Measurements from ENCODE around the gene UBA1. TPM values are rescaled to one million over a fixed set of nuclear protein-coding genes. Genes with fewer than 3 reads are reported as not detected.

UBA1 gene
- total RNA-seq, 3 donors from 2014 or later: 160 to 198 (median 172) TPM

DNA sequence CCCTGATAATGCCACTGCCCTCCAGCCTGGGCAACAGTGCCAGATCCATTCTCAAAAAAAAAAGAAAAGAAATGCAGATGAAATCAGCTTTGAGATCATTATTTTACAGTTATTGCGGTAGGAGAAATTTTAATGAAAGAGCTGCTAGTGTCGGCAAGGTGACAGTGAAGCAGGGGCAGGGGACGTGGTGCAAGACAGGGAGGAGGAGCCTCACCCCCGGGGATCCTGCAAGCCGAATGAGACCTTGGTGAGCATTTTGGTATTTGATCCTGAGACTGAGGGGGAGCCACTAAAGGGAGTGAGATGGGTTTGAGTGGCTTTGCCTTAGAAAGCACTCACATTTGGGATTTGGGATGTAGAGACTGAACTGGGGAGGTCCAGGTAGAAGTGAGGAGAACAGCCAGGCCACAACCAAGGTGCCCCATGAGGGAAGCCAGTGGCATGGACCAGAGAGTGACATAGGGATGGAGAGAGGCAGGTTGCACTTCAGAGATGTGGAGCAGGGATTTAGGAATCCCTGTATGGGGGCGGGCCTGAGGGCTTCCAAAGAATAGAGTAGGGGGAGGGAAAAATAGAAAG lies 25.0 kb upstream of the UBA1 start:
- ATAC-seq (no peak), DNase-seq (no peak)
- intact Hi-C loops (cut with DNase I, micrococcal nuclease): no loop called here
- H3K36me3 ChIP-seq (ENCODE audit: low read depth): no peaks in the 10 kb centered on the region
- no peak overlapping the region for H3K4me3 ChIP-seq
- TF ChIP-seq, protein P1, sequence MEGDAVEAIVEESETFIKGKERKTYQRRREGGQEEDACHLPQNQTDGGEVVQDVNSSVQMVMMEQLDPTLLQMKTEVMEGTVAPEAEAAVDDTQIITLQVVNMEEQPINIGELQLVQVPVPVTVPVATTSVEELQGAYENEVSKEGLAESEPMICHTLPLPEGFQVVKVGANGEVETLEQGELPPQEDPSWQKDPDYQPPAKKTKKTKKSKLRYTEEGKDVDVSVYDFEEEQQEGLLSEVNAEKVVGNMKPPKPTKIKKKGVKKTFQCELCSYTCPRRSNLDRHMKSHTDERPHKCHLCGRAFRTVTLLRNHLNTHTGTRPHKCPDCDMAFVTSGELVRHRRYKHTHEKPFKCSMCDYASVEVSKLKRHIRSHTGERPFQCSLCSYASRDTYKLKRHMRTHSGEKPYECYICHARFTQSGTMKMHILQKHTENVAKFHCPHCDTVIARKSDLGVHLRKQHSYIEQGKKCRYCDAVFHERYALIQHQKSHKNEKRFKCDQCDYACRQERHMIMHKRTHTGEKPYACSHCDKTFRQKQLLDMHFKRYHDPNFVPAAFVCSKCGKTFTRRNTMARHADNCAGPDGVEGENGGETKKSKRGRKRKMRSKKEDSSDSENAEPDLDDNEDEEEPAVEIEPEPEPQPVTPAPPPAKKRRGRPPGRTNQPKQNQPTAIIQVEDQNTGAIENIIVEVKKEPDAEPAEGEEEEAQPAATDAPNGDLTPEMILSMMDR (IDR thresholded peaks at IDR 0.05): no peak
- H3K4me1 ChIP-seq (ENCODE audit: low read depth): no peaks in the 10 kb centered on the region
- H3K9me3 ChIP-seq: no peaks in the 10 kb centered on the region

DNA sequence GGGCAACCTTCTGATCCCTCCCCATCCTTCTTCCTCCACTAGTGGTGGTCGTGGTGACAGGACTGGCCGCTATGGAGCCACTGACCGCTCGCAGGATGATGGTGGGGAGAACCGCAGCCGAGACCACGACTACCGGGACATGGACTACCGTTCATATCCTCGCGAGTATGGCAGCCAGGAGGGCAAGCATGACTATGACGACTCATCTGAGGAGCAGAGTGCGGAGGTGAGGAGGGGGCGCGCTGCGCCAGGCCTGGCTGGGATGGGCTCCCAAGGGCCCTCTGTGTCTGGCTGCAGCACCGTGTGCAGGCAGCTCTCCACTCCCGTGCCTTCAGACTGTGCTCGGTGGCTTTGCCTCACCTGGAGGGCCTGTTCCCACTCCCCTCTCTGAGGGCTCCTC lies 24.4 kb upstream of the UBA1 start:
- intact Hi-C loops (cut with DNase I, micrococcal nuclease): no loop called here
- Histone ChIP-seq H3K4me3 (no peak overlapping the region), H3K9me3 (no peaks in the 10 kb centered on the region), H3K4me1 (ENCODE audit: low read depth) (no peaks in the 10 kb centered on the region), H3K36me3 (ENCODE audit: low read depth) (no peaks in the 10 kb centered on the region)
- DNase-seq (peak in 1 of 3 donors; percentile 37), ATAC-seq (no peak)
- TF ChIP-seq, protein P1 (IDR thresholded peaks at IDR 0.05): no peak

DNA sequence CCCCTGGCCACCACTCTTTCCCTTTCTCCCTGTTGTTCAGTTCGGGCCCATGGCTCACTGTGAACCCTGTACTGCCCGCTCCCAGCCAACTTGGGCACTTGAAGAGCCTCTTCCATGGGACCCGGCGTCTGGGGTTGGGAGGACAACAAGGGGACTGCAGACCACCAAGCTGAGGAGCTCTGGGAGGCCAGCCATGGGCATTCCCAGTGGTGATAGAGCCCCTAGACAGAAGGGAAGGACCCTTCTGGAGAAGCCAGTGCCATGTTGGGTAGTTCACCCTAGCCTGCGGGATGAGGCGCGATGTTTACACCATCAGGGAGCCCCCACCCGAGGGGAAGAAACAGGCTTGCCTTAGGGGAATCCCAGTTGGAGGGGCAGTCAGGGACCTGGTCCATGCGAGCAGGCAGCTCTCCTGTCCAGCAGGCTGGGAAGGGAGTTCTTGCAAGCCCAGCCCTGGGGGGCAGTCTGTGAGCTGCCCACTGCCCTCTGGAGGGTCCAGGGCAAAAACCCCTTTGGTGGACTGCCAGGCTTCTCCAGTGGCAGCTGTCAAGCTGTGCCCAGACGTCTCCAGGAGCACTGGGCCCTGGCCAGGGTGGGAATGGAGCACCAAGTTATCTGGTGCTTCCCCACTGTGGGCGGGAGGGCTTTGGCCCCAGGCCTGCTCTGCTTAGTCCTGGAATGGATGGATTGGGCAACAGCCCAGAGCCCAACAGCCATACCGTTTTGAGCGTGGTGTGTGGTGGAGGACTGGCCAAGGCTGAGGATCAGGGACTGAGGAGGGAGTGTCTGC lies 23.7 kb upstream of the UBA1 start:
- Histone ChIP-seq H3K9me3 (no peaks in the 10 kb centered on the region), H3K36me3 (ENCODE audit: low read depth) (no peaks in the 10 kb centered on the region), H3K4me3 (no peak overlapping the region), H3K4me1 (ENCODE audit: low read depth) (no peaks in the 10 kb centered on the region)
- TF ChIP-seq, protein P1 (IDR thresholded peaks at IDR 0.05): no peak
- DNase-seq (peak in 1 of 3 donors; percentile 38), ATAC-seq (peak; percentile 25)
- intact Hi-C loops (cut with DNase I, micrococcal nuclease): no loop called here

DNA sequence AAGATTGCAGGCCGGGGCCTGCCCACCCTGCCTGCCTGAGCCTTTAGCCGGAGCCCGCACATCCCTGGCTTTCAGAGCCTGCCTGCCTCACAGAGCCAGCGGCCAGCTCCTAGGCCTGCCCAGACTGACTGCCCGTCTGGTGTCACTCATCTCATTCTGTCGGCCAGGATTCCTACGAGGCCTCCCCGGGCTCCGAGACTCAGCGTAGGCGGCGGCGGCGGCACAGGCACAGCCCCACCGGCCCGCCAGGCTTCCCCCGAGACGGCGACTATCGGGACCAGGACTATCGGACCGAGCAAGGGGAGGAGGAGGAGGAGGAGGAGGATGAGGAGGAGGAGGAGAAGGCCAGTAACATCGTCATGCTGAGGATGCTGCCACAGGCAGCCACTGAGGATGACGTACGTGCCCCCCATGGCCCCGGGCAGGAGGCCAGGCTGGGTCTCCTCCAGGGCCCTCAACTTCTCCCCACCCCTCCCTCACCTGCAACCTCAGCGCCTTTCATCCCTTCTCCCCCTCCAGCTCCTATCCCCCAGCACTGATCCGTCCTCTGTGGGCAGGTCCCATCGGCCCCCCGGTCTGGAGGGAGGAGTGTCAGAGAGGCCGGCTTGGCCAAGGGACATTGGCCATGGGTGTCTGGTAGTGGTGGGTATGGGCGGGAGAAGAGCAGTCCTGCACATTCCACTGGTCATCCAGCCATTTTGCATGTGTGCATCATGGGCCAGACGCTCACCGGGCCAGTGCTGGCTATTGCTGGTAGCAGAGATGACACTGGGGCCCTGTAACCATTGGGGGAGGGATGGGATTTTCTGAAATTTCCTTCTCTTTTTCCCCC lies 22.6 kb upstream of the UBA1 start:
- ATAC-seq (no peak), DNase-seq (peak in 1 of 3 donors; percentile 36)
- TF ChIP-seq, protein P1 (IDR thresholded peaks at IDR 0.05): no peak
- Histone ChIP-seq H3K9me3 (no peaks in the 10 kb centered on the region), H3K36me3 (ENCODE audit: low read depth) (no peaks in the 10 kb centered on the region), H3K4me1 (ENCODE audit: low read depth) (no peaks in the 10 kb centered on the region), H3K4me3 (no peak overlapping the region)
- intact Hi-C loops (cut with DNase I, micrococcal nuclease): no loop called here

DNA sequence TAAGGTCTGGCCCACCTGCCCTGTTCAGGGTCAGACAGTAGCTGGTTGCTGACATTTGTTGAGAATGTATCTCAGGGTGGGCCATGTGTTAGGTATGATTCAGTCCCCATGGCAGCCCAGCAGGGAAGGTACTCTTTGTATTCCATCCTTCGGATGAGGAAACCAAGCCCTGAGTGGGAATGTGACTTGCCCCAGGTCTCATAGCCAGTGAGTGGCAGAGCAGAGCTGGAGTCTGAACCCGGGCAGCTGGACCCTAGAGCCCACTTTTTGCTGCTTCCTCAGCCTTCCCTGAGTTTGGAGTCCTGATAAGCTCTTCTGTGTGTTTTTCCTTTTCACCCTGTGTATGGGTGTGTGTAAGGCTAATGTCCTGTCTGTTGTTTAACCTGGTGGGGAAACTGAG lies 21.6 kb upstream of the UBA1 start:
- H3K4me3 ChIP-seq: no peak overlapping the region
- H3K36me3 ChIP-seq (ENCODE audit: low read depth): no peaks in the 10 kb centered on the region
- no peaks in the 10 kb centered on the region for H3K9me3 ChIP-seq
- intact Hi-C loops (cut with DNase I, micrococcal nuclease): no loop called here
- DNase-seq (no peak), ATAC-seq (no peak)
- H3K4me1 ChIP-seq (ENCODE audit: low read depth): no peaks in the 10 kb centered on the region
- TF ChIP-seq, protein P1 (IDR thresholded peaks at IDR 0.05): no peak

All from mucosa of descending colon (tissue), 3 donors.